Left kidney (tissue), 2 donors: Measurements from ENCODE around the gene POU4F3. TPM values are rescaled to one million over a fixed set of nuclear protein-coding genes. Genes with fewer than 3 reads are reported as not detected.

Experiments used
- DNase-seq: peaks from one replicate; pipeline ENCODE4 v3.0.0-alpha.2; 2013
- polyA plus RNA-seq: library from polyadenylated mRNA; unstranded; fragments of 120-200 nt; gene quantifications from one replicate; pipeline ENCODE4 v1.2.1, GENCODE V29; 2013; ENCODE audit not compliant: insufficient read length

The POU4F3 gene
- polyA plus RNA-seq, 1 donor = 0.13 TPM

DNA sequence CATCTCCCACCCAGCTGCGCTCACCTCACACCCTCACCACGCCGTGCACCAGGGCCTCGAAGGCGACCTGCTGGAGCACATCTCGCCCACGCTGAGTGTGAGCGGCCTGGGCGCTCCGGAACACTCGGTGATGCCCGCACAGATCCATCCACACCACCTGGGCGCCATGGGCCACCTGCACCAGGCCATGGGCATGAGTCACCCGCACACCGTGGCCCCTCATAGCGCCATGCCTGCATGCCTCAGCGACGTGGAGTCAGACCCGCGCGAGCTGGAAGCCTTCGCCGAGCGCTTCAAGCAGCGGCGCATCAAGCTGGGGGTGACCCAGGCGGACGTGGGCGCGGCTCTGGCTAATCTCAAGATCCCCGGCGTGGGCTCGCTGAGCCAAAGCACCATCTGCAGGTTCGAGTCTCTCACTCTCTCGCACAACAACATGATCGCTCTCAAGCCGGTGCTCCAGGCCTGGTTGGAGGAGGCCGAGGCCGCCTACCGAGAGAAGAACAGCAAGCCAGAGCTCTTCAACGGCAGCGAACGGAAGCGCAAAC, 1.1 kb downstream of the POU4F3 start:
- DNase-seq = no peak

DNA sequence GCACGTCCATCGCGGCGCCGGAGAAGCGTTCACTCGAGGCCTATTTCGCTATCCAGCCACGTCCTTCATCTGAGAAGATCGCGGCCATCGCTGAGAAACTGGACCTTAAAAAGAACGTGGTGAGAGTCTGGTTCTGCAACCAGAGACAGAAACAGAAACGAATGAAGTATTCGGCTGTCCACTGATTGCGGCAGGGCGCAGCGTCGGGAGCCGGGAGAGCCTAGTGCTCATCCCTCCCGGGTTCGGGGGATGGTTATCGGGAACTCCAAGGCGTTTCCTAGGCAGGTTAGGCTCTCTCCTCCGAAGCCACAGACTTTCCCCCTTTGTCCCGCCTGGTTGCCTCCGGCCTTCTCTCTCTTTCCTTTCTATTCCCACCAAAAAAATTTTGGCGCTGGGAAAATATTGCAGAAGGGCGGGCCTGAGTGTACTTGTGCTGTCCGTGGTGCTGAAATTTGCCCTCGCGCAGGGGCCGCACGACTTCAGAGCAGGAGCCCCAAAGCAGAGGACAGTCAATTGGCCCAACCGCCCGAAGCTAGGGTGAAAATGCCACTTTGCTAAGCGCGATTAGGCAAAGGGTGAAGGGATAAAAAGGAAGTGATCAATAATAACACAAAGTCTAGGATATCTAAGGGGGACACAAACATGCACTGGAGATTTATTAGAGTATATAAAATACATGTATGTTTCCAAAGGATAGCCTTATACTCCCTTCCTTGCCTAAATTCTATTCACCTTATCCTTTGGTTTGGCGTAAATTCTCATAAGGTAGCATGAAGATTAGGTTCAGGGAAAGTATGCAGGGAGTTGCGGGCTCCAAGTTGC, 1.8 kb downstream of the POU4F3 start:
- DNase-seq = peak; percentile 80

DNA sequence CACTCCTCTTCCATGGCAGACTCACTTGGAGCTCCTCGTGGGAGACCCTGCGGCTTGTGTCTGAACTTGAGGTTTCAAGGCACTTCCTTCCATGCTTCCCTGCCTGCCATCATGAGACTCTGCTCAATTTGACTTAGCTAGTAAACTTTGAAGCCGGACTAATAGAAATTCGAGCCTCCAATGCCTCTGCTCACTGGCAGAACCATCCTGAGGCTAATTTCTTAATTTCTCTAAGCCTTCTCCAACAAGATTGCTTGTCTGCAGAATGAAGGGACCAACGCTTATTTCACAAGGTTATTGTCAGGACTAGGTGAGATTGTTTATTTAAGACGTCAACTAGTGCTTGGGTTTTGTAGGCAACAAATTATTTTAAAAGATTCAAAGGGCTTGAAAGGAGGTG, 3.2 kb downstream of the POU4F3 start:
- no peak for DNase-seq

GRCh38 chr5:146342519-146342881, 3.9 kb downstream of the POU4F3 start:
- no peak for DNase-seq

DNA sequence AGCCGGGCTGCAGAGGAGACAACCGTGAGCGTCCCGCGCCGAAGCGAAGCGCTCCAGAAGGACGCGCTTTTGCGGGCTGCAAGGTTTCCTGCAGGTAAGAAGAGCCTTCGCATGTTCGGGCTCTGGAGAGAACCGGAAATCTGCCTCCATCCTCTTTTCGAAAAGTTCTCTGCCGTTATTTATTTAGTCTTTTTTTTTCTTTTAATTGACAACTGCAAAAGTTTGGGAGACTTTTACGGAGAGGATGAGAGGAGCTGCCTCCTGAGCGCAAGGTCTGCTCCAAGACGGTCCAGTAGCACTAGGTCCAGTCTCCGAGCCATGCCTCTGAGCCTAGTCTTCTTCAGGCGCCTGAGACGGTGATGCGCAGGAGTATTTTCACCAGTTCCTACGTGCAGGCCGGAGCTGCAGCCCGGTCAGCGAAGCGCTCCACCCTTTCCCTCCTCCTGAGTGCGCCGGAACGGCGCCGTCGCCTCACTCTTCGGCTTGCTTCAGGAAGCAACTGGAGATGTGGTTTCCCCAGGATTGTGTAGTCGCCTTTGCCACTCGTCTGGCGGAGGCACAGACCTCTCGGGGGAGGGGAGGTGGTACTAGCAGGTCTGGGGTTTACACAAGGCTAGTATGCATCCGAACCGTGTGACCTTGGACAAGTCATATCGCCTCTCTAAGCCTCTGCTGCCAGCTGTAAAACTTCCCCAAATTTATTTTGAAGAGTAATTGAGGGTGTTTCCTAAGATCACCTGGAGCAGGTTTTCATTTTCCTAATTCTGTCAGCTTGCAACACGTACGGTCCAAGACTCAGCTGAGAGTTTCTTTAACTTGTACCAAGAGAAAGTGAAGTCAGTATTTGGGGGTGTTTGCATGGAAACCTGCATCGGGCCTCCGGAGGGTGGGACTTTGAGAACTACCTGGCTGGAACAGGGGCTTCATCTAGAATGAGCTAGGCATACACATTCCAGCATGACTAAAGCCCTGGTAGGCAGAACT, 4.5 kb downstream of the POU4F3 start:
- no peak for DNase-seq

- DNase-seq = no peak
These were observed 5.8 kb downstream of the POU4F3 start for GRCh38 chr5:146344155-146345118.

- no peak for DNase-seq
These were observed 6.6 kb downstream of the POU4F3 start for GRCh38 chr5:146345240-146345577.

- no peak for DNase-seq
These were observed 7.1 kb downstream of the POU4F3 start for GRCh38 chr5:146345578-146346366.

- no peak for DNase-seq
These were observed 18.5 kb downstream of the POU4F3 start for GRCh38 chr5:146357126-146357525.

GRCh38 chr5:146359836-146360235, 21.2 kb downstream of the POU4F3 start:
- DNase-seq = no peak

DNA sequence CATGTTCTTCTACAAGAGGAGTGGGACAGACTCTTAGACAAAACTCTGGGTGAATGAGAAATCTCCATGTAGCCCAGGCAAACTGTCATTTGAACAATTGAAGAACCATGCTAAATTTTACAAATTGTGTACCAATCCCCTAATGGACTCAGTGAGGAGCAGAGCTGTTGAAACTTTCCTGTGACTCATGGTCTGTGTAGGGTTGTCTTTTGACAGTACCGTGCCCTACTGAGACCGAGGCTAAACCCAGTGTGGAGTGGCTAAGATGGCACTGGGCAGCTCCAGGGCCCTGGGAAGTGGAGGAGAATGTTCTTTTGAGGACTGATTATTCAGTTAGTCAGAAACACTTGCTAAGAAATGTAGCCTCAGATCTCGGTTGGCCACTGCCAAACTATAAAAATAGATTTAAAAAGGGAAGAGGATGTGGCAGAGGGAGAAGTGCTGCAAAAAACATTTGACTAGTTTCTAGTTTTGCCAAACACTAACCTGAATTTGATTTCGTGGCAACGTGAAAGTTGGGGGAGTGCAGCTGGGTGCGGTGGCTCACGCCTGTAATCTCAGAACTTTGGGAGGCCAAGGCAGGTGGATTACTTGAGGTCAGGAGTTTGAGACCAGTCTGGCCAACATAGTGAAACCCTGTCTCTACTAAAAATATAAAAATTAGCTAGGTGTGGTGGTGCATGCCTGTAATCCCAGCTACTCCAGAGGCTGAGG, 24.7 kb downstream of the POU4F3 start:
- DNase-seq = no peak

- DNase-seq = no peak
These were observed 27.0 kb downstream of the POU4F3 start for GRCh38 chr5:146365618-146366017.

GRCh38 chr5:146366904-146367303, 28.3 kb downstream of the POU4F3 start:
- no peak for DNase-seq

- DNase-seq = no peak
These were observed 29.5 kb downstream of the POU4F3 start for GRCh38 chr5:146368137-146368536.

DNA sequence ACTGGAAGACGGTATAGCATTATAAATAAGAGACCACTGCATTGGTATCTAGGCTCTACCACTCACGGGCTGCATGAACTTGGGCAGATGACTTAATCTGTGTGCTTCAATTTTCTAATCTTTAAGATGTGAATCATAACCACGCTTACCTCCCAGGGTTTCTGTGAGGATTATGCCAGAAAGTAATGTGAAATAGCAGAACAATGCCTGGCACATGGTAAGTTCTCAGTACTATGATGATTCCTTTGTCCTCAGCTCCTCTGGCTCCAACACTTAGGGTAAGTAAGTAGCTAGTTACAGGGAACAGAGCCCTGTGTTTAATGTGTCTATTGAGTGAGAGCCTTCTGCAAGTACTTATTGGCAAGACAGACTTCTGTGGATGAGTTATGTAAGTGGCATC, 31.1 kb downstream of the POU4F3 start:
- DNase-seq = no peak

- no peak for DNase-seq
These were observed 38.2 kb downstream of the POU4F3 start for GRCh38 chr5:146376821-146377220.

DNA sequence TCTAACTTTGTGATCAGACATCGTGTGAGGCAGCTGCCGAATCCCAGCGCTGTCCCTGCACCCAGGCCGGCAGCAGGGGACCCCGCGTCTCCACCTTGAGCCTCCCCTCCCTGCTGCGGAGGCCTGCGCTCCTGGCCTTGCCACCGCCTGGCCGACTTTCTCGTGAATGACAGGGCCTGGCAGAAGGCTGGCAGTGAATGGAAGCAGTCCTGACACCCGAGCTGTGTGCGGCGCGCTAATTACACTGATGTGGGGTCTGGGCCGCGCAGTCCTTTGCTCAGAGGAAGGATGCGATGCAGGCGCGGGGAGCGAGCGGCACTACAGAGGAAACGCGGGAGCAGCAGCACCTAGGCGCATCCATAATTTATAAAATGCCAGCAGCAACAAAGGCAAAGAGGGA, 40.3 kb downstream of the POU4F3 start:
- DNase-seq = no peak

- DNase-seq = no peak
These were observed 42.1 kb downstream of the POU4F3 start for GRCh38 chr5:146380714-146381113.

DNA sequence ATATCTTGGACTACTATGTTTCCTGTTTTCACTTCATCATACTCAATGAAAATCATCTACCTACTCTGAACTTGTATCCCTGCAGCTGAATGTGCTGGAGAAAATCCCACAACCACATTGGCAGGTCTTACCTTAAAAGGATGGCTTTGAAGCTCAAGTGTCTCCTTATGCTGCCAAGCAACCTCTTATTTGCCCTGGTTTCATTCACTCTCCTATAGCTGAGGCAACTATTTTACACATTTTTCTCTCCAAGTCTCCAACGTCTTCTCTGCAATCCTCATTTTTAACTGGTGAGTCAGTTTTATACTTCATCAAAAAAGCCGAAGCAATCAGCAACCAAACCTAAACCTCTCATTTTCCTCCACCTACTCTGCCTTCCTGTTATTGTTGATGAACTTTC, 49.7 kb downstream of the POU4F3 start:
- no peak for DNase-seq

DNA sequence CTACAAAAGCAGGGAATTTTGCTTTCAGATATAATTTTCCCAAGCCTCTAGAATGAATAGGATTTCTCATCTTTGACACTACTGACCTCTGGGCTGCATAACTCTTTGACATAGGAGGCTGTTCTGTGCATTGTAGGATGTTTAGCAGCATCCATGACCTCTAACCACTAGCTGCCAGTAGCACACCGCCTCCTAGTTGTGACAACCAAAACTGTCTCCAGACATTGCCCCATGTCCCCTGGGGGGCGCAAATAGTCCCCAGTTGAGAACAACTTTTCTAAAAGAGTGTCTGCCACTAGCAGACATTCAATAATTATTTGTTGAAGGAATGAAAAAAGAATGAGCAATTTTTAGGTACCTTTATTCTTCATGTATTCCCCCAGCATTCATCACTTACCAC, 51.8 kb downstream of the POU4F3 start:
- DNase-seq = no peak
